ENCODE data around the gene OPTC.
"Not testable (repeated sequence)": the region's sequence is repeated elsewhere in the genome, so short reads cannot be mapped to it uniquely, and the experiment has no call there.

OPTC gene

DNA sequence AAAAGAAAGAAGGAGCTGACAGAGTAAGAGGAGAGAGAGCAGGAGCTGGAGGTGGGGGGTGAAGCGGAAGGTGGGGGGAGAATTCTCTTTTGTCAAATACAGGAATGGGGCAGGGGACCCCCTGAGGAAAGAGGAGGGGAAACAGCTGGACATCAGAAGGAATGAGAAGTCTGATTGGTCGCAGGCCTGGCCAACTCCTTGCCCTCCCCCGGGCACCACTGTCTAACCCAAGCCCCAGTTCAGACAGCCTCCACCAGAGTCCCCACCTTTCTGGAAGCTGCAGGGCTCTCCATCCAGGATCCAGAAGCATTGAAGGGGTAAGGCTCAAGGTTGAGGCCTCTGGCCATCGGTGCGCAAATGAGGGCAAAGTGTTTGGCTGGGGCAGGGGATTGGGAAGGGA, at the start of gene OPTC:
OPTC (plus strand) TSS at position 253 of the 400 bp plus-strand sequence. CDS start 1,853 bp downstream, outside the sequence.
- DNase-seq = no peak

- DNase-seq = no peak
Observed at GRCh38 chr1:203444171-203444576, 49.8 kb upstream of the OPTC start.

- no peak for DNase-seq
Observed at GRCh38 chr1:203447151-203447550, 46.8 kb upstream of the OPTC start.

GRCh38 chr1:203447598-203447997, 46.4 kb upstream of the OPTC start:
- DNase-seq = not testable (repeated sequence)

- no peak for DNase-seq
Observed at GRCh38 chr1:203448521-203449061, 45.4 kb upstream of the OPTC start.

DNA sequence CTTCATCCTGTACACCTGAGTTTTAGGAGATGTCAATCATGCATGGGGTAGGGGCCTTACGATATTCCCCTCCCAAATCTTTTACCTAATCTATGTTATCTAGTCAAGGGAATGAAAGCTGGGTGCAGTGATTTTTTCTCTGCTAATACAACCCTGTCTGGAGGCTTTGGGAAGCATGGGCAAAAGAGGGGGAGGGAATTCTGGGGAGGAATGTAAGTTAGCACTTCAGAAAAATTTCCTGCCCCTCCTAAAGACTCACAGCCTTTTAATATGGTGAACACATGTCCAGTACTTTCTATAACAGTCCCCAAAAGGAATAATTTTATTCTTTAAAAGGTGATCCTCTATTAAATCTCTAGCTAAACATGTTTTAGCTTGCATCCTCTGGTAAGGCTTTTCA, 44.0 kb upstream of the OPTC start:
- DNase-seq = no peak

DNA sequence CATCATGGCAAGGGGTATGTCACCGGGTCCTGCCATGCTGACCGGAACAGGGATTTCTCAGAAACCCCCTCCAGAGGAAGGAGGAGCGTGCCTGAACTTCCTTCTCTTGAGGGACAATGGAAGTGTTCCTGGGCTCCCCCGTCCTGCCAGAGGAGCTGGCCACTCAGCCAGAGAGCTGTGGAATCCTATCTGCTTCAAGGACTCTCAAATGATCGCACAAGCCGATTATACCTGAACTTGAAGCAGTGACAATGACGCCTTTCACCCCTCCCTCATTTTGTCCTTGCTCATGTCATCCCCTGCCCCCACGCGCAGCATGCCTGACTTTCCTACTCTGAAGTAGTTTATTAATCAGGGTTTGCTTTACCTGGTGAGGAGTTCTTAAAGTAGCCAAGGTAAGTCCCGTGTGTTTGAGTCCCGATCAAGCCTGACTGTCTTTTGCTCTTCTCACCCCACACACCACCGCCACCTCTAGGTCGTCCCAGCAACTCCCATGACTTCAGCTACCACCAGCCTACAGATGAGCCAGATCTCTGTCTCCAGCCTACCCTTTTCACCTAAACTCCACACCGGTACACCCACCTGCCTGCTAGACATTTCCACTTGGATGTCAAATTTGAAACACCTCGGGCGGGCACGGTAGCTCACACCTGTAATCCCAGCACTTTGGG, 43.3 kb upstream of the OPTC start:
- DNase-seq = no peak

- DNase-seq = no peak
Observed at GRCh38 chr1:203451836-203452784, 41.8 kb upstream of the OPTC start.

DNA sequence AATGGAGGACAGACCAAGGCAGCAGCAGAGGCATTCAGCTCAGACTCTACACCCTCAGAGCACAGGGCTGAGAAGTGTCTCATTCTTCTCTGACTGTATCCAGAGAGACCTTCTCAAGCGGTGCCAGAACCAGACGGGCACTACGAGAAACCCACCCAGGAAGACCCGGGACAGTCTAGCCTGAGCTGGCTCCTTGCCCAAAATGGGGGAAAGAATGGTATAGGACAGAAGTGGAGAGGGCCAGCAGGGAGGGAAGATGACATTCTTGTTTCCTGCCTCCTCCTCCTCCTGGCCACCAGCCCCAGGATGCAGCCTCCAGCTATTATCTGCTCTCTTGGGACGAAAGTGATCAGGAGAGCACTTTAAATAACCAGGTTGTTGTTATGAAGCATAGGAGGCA, 40.9 kb upstream of the OPTC start:
- DNase-seq = no peak

DNA sequence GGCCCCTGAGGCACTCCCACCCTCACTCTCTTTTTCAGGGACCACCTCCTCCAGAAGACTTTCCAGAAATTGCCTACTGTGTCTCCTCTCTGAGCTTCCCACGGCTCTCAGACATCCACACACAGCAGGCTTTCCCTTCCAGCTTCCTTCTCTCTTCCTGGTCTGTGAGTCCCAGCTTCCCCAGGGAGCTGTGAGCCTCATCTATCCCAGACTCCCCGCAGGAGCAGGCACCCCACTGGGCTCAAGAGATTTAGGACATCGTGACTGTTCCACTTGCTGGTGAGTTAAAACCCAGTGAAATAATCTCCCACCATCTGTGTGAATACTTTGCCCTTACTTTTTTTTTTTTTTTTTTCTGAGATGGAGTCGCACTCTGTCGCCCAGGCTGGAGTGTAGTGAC, 40.3 kb upstream of the OPTC start:
- DNase-seq = no peak

DNA sequence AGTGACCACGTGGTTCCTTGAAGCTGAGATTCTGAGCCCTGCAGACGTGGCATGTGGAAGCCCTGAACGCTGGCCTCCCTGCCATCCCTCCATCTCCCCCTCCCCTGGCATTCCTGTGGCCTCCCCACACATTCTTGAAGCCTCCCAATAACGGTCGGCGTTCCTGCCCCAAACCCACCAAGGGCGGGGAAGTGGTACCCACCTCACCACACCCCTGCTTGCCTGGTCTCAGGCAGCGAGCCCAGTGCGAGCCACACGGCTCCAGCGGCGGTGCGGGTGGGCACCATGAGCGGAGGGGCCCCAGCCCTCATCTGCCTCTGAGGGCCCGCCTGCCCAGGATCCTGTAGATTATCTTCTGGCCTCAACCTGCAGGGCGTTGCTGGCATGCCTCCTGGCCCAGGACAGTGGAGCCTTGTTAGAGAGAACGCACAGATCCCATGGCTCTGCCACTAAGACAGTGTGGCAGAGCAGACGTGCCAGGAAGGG, 38.9 kb upstream of the OPTC start:
- DNase-seq = no peak

- no peak for DNase-seq
Observed at GRCh38 chr1:203455706-203456105, 38.2 kb upstream of the OPTC start.

DNA sequence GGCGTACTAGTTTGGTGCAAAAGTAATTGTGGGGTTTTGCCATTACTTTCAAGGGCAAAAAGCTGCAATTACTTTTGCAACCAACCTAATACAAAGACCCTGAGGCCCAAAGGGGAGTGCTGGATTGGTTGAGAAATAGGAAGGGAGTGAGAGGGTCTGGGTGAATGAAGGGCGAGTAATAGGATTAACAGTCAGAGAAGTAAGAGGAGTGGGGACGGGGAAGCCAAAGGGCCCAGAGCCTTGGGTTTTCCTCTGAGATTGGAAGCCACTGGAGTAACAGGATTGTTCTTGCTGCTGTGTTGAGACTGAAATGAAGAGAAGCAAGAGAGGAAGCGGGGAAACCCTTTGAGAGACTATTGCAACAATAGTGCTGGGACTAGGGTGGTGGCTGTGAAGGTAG, 37.4 kb upstream of the OPTC start:
- no peak for DNase-seq

DNA sequence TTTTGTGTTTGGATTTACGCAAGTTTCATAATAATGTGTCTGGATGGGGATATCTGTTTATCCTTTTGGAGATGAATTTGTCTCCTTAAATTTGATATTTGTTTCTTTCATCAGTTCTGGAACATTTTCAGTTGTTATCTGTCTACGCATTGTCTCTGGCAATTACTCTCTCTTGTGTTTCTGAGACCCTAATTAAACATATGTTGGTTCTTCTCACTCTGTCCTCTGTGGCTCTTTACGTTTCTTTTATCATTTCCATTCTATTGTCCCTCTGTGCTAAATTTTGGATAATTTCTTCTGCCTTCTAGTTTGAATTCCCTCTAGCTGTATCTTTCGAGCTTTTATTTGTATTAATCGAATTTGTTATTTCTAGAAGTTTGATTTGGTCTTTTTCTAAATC, 35.9 kb upstream of the OPTC start:
- no peak for DNase-seq

GRCh38 chr1:203459671-203460201, 34.2 kb upstream of the OPTC start:
- DNase-seq = peak; percentile 13

- no peak for DNase-seq
Observed at GRCh38 chr1:203461717-203462116, 32.2 kb upstream of the OPTC start.

- no peak for DNase-seq
Observed at GRCh38 chr1:203462143-203462542, 31.8 kb upstream of the OPTC start.

- DNase-seq = no peak
Observed at GRCh38 chr1:203462878-203463277, 31.1 kb upstream of the OPTC start.

GRCh38 chr1:203463469-203464062, 30.4 kb upstream of the OPTC start:
- DNase-seq = no peak

DNA sequence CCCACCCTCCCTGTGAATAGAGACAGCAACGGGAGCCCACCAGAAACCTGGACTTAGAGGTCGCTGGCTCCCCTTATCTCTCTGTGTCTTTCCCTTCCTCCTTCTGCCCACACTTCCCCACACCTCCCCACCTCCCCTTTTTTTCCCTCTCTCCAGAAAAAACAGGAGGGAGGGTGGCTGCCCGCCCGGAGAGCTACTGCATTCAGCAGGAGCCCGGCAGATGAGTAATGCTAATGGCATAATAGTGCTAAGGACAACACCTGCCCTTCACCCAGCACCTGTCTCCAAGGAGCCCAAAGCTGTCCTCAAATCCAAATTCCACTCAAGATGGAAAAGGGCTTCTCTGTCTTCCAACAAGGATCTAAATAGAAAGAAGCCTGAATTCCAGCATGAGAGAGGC, 29.7 kb upstream of the OPTC start:
- no peak for DNase-seq

GRCh38 chr1:203464743-203465142, 29.2 kb upstream of the OPTC start:
- DNase-seq = no peak

DNA sequence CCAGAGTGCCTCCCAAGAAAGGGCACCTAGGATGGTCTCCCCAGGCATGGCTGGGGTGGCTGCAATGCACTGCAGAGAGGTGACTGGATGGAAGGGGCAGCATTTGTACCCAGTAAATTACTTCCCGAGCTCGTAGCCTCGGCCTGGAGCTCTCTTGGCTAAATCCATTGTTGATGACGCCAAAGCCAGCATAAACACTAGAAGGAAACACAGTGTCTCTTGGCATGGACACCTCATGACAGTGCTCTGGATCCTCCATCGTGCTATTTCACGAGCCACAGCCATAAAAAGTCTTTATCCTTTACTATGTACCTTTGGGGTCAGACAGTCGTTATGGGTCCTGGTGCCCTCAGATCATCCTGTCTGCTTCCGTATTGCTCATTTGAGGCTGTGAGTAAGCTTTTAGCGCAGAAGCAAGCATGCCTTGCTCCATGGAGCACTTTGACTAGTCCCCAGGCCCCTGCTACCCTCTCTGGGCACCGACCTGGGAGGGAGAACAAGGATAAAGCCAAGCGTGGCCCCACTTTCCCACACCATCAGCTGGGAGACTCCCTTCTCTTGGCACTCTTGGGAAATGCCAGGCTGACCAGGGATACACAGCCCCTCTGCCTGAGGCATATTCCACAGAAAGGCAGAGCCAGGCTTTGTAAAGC, 28.7 kb upstream of the OPTC start:
- no peak for DNase-seq

- DNase-seq = no peak
Observed at GRCh38 chr1:203465948-203466347, 28.0 kb upstream of the OPTC start.
